Measurements from ENCODE around the gene RAB24.
A peak's percentile ranks its signal among the peaks of the same experiment; 100 is the strongest.

The RAB24 gene

DNA sequence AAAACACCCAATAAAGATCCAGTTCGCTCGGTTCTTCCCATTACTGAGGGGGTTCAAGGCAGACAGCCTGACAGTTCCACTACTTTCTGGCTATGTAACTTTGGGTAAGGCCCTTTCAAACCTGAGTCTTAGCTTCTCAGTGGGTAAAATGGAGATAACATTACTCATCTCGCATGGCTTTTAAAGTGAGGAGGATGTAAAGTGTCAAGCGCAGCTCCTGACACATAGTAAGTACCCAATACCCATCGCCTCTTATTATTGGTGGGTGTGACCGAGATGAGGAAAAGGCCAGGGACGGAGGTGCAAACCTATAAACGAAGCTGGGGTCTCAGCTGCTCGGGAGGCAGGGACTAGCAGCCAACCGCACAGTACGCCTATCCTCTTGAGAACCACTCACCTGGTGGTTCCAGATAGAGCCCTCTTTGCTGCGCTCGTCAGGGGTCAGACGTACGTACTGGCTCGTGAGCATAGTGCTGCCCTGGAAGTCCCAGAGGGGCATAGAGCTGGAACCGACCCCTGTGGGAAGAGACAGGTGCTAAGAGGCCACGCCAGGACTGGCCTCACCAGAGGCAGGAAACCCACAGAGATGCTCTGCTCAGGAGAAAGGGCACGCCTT, 47.4 kb upstream of the RAB24 start:
- no peaks in the 10 kb centered on the region for H3F3A ChIP-seq (ENCODE audit: insufficient read depth)
- H3K9me3 ChIP-seq (ENCODE audit: insufficient read depth, low read length): no peaks in the 10 kb centered on the region
- peaks cover 6% of the 10 kb centered on the region; the same call in 1 of the 2 replicates for H3K36me3 ChIP-seq (ENCODE audit: low read length)
- peak overlapping the region; percentile 50 for H2AFZ ChIP-seq (ENCODE audit: low read depth, low read length, severe bottlenecking)
- TF ChIP-seq, protein P1, sequence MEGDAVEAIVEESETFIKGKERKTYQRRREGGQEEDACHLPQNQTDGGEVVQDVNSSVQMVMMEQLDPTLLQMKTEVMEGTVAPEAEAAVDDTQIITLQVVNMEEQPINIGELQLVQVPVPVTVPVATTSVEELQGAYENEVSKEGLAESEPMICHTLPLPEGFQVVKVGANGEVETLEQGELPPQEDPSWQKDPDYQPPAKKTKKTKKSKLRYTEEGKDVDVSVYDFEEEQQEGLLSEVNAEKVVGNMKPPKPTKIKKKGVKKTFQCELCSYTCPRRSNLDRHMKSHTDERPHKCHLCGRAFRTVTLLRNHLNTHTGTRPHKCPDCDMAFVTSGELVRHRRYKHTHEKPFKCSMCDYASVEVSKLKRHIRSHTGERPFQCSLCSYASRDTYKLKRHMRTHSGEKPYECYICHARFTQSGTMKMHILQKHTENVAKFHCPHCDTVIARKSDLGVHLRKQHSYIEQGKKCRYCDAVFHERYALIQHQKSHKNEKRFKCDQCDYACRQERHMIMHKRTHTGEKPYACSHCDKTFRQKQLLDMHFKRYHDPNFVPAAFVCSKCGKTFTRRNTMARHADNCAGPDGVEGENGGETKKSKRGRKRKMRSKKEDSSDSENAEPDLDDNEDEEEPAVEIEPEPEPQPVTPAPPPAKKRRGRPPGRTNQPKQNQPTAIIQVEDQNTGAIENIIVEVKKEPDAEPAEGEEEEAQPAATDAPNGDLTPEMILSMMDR (IDR thresholded peaks at IDR 0.05; ENCODE audit: insufficient read depth, low read length, poor library complexity, severe bottlenecking): no peak
- no peak for TF ChIP-seq EZH2phosphoT487 (conservative IDR thresholded peaks at IDR 0.05; ENCODE audit: low read length)
- no peaks in the 10 kb centered on the region for H3K9me2 ChIP-seq (replicated peaks; ENCODE audit: insufficient read depth, low read length)
- peaks cover 54% of the 10 kb centered on the region for H3K79me2 ChIP-seq (ENCODE audit: insufficient read depth, low read length)
- peak overlapping the region; percentile 97 for H3K4me2 ChIP-seq (ENCODE audit: low read depth, low read length, poor library complexity, severe bottlenecking)
- peak overlapping the region; percentile 95 for H3K27ac ChIP-seq (ENCODE audit: low read depth, low read length)
- H4K20me1 ChIP-seq (ENCODE audit: low read depth, low read length): no peaks in the 10 kb centered on the region; the same call in 1 of the 2 replicates
- peak overlapping the region; percentile 76 for H3K4me3 ChIP-seq (ENCODE audit: insufficient read depth, low read length, poor library complexity, severe bottlenecking)
- H3K27me3 ChIP-seq (ENCODE audit: low read length): no peaks in the 10 kb centered on the region
- peak overlapping the region; percentile 70 for H3K9ac ChIP-seq (ENCODE audit: low read length)

DNA sequence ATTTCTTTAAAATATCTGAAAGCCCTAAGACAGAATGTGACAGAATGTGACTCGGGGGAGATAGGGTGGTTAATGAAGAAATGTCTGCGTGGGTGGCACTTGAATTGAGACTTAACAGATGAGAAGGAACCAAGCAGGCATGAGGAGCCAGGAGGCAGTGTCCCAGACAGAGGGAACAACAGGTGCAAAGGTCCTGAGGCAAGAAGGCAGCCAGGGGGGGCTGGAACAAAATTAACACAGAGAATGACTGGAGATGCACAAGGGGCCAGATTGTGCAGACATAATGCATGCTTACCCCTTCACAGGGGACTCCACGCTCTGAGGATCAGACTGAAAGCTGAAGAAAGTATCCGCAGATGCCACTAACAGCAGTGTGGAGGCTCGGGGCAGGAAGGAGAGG, 46.2 kb upstream of the RAB24 start:
- H3K36me3 ChIP-seq (ENCODE audit: low read length): peaks cover 6% of the 10 kb centered on the region; the same call in 1 of the 2 replicates
- no peaks in the 10 kb centered on the region for H3F3A ChIP-seq (ENCODE audit: insufficient read depth)
- peaks cover 63% of the 10 kb centered on the region for H3K79me2 ChIP-seq (ENCODE audit: insufficient read depth, low read length)
- no peaks in the 10 kb centered on the region; the same call in 1 of the 2 replicates for H4K20me1 ChIP-seq (ENCODE audit: low read depth, low read length)
- no peaks in the 10 kb centered on the region for H3K9me2 ChIP-seq (replicated peaks; ENCODE audit: insufficient read depth, low read length)
- H3K9ac ChIP-seq (ENCODE audit: low read length): peak overlapping the region; percentile 70
- no peaks in the 10 kb centered on the region for H3K9me3 ChIP-seq (ENCODE audit: insufficient read depth, low read length)
- no peak overlapping the region for H2AFZ ChIP-seq (ENCODE audit: low read depth, low read length, severe bottlenecking)
- TF ChIP-seq, protein P1 (IDR thresholded peaks at IDR 0.05; ENCODE audit: insufficient read depth, low read length, poor library complexity, severe bottlenecking): no peak
- TF ChIP-seq EZH2phosphoT487 (conservative IDR thresholded peaks at IDR 0.05; ENCODE audit: low read length): no peak
- H3K27ac ChIP-seq (ENCODE audit: low read depth, low read length): no peak overlapping the region
- H3K4me2 ChIP-seq (ENCODE audit: low read depth, low read length, poor library complexity, severe bottlenecking): peak overlapping the region; percentile 97
- H3K27me3 ChIP-seq (ENCODE audit: low read length): no peaks in the 10 kb centered on the region
- H3K4me3 ChIP-seq (ENCODE audit: insufficient read depth, low read length, poor library complexity, severe bottlenecking): peak overlapping the region; percentile 76

DNA sequence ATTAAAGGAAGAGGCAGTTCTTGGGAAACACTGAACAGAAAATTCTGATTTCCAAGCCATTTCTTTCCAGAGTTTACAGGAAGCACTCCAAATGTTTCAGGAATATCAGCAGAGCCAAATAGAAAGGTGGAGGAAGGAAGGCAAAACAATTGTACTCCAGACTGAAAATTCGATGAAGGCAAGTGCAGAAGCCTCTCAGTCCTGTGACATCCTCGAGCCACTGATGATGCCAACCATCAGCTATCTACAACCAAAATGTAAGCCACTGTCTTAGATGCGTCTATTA, 45.8 kb upstream of the RAB24 start:
- H3K9ac ChIP-seq (ENCODE audit: low read length): peak overlapping the region; percentile 70; the same call in 1 of the 2 replicates
- no peaks in the 10 kb centered on the region for H3K9me3 ChIP-seq (ENCODE audit: insufficient read depth, low read length)
- no peaks in the 10 kb centered on the region for H3K9me2 ChIP-seq (replicated peaks; ENCODE audit: insufficient read depth, low read length)
- no peak for TF ChIP-seq EZH2phosphoT487 (conservative IDR thresholded peaks at IDR 0.05; ENCODE audit: low read length)
- TF ChIP-seq, protein P1 (IDR thresholded peaks at IDR 0.05; ENCODE audit: insufficient read depth, low read length, poor library complexity, severe bottlenecking): no peak
- no peaks in the 10 kb centered on the region for H3K27me3 ChIP-seq (ENCODE audit: low read length)
- peak overlapping the region; percentile 97 for H3K4me2 ChIP-seq (ENCODE audit: low read depth, low read length, poor library complexity, severe bottlenecking)
- no peaks in the 10 kb centered on the region for H3F3A ChIP-seq (ENCODE audit: insufficient read depth)
- H3K79me2 ChIP-seq (ENCODE audit: insufficient read depth, low read length): peaks cover 66% of the 10 kb centered on the region
- H3K36me3 ChIP-seq (ENCODE audit: low read length): peaks cover 6% of the 10 kb centered on the region; the same call in 1 of the 2 replicates
- peak overlapping the region; percentile 76 for H3K4me3 ChIP-seq (ENCODE audit: insufficient read depth, low read length, poor library complexity, severe bottlenecking)
- H2AFZ ChIP-seq (ENCODE audit: low read depth, low read length, severe bottlenecking): no peak overlapping the region
- H3K27ac ChIP-seq (ENCODE audit: low read depth, low read length): no peak overlapping the region
- no peaks in the 10 kb centered on the region; the same call in 1 of the 2 replicates for H4K20me1 ChIP-seq (ENCODE audit: low read depth, low read length)

All from SU-DHL-6 (cell line).